HG02938 (cell line): Measurements from ENCODE around the gene AOC1.
"Not testable (repeated sequence)": the region's sequence is repeated elsewhere in the genome, so short reads cannot be mapped to it uniquely, and the experiment has no call there.

Experiments used
- ATAC-seq: cut with Tn5 transposase; IDR thresholded peaks from one replicate; pipeline ENCODE4 v1.9.1; 2021; ENCODE audit warnings: mild to moderate bottlenecking, moderate library complexity; ENCODE audit not compliant: unreplicated experiment

Gene AOC1, protein sequence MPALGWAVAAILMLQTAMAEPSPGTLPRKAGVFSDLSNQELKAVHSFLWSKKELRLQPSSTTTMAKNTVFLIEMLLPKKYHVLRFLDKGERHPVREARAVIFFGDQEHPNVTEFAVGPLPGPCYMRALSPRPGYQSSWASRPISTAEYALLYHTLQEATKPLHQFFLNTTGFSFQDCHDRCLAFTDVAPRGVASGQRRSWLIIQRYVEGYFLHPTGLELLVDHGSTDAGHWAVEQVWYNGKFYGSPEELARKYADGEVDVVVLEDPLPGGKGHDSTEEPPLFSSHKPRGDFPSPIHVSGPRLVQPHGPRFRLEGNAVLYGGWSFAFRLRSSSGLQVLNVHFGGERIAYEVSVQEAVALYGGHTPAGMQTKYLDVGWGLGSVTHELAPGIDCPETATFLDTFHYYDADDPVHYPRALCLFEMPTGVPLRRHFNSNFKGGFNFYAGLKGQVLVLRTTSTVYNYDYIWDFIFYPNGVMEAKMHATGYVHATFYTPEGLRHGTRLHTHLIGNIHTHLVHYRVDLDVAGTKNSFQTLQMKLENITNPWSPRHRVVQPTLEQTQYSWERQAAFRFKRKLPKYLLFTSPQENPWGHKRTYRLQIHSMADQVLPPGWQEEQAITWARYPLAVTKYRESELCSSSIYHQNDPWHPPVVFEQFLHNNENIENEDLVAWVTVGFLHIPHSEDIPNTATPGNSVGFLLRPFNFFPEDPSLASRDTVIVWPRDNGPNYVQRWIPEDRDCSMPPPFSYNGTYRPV

DNA sequence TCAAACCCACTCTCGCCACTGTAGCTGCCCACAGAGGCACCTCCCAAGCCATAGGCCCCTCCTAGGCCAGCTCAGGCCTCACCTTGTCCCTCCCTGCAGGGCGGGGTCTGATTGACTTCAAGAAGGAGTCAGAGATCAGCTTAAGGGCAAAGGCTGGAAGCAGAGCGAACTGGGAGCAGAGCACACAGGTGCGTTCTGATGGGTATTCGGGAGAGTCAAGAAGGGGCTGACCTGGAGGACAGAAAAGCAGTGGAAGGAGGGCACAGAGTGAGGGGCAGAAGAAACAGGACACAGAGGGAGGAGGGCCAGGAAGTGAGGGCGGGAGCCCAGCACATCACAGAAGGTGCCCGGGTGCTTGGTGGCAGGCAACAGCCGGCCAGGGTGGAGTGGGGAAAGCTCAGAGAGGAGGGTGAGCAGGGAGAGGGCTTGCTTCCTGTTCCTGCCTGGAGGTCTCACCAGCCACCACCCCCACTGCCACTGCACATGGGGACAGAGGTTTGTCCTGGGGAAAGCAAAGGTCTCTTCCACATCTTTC is at the start of gene AOC1:
AOC1 (plus strand) TSS at position 147 of the 535 bp plus-strand sequence. CDS start 3,954 bp downstream, outside the sequence.
- no peak for ATAC-seq

DNA sequence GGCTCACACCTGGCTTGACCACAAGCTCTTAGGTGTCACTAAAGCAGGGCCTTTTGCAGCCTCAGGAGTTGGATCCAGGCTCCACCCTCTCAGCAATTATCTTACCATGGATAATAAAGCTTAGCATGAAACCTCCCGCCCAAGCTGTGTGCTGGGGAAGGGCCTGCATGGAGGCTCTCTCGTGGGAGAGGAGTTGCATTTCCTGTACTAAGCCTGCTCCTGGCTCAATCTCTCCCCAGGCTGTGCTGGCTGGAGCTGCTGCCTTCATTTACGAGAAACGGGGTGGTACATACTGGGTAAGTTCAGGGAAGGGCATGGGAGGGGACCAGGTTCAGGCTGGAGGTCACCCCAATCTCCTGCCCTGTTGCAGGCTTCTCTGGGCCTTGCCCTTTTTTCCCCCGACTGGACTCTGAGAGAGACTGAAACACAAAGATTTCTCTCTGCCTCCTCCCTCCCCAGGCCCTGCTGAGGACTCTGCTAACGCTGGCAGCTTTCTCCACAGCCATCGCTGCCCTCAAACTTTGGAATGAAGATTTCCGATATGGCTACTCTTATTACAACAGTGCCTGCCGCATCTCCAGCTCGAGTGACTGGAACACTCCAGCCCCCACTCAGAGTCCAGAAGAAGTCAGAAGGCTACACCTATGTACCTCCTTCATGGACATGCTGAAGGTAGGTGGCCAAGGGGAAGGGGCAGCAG is 49.0 kb upstream of the AOC1 start:
- ATAC-seq = no peak

DNA sequence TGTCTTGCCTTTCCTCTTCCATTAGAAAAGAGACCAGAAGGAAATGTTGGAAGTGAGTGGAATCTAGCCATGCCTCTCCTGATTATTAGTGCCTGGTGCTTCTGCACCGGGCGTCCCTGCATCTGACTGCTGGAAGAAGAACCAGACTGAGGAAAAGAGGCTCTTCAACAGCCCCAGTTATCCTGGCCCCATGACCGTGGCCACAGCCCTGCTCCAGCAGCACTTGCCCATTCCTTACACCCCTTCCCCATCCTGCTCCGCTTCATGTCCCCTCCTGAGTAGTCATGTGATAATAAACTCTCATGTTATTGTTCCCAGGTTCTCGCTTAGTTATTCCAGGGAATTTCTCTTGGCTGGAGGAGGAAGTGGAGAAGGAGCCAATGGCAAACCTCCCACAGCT is 47.5 kb upstream of the AOC1 start:
- no peak for ATAC-seq

DNA sequence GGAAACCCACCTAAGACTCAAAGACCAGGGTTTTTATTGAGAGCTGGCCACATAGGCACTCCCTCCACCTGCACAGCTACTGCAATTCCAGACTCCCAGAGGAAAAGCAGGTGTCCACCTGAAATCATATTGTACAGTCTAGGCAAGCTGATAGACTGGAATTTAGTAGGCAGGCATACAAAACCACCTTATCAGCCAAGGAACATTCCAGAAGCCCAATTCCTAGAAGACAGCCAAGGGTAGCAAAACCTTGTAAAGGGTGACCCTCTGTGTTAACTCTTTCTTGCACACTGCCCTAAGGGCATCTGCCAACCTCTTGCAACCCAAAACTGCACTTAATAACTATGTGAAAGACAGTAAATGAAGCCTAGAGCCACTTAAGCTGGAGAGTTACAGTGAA is 46.5 kb upstream of the AOC1 start:
- ATAC-seq = no peak

DNA sequence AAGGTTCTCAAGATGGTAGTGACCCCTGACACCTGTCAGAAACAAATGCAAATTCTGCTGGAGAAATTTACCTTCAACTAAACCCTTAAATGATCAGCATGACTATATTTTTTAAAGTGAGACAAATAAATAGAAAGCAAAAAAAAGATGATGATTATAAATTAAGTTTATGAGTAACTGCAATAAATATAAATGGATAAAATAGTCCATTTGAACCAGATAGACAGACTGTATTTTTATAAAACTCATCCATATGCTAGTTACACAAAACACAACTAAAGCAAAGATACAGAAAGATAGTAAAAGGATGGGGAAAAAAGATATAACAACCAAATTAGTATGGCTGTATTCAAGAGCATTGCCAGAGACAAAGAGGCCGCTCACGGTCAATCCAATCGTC is 45.9 kb upstream of the AOC1 start:
- ATAC-seq = no peak

DNA sequence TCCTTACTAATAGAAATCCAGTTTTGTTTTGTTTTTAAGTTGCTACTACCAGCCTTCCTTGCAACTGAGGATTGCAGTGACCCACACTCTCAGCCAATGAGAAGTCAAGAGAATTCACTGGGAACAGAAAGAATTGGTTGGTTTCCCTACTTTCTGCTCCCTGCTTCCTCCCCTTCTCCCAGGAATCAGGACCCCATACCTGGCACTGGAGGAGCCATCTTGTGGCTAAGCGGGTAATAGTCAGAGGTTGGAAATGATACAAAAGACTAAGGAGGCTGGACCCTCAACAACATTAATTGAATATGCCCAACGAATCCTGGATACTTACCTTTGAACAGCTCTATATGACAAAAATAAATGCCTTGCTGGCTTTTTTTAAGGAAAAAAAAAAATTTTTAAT is 45.5 kb upstream of the AOC1 start:
- ATAC-seq = no peak

DNA sequence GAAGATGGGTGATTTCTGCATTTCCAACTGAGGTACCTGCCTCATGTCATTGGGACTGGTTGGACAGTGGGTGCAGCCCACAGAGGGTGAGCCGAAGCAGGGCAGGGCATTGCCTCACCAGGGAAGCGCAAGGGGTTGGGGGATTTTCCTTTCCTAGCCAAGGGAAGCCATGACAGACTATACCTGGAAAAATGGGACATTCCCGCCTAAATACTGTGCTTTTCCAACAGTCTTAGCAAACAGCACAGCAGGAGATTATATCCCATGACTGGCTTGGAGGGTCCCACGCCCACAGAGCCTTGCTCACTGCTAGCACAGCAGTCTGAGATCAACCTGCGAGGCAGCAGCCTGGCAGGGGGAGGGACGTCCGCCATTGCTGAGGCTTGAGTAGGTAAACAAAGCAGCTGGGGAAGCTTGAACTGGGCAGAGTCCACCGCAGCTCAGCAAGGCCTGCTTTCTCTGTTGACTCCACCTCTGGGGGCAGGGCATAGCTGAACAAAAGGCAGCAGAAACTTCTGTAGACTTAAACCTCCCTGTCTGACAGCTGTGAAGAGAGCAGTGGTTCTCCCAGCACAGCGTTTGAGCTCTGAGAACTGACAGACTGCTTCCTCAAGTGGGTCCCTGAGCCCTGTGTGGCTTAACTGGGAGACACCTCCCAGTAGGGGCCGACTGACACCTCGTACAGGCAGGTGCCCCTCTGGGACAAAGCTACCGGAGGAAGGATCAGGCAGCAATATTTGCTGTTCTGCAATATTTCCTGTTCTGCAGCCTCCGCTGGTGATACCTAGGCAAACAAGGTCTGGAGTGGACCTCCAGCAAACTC is 44.5 kb upstream of the AOC1 start:
- ATAC-seq = not testable (repeated sequence)

DNA sequence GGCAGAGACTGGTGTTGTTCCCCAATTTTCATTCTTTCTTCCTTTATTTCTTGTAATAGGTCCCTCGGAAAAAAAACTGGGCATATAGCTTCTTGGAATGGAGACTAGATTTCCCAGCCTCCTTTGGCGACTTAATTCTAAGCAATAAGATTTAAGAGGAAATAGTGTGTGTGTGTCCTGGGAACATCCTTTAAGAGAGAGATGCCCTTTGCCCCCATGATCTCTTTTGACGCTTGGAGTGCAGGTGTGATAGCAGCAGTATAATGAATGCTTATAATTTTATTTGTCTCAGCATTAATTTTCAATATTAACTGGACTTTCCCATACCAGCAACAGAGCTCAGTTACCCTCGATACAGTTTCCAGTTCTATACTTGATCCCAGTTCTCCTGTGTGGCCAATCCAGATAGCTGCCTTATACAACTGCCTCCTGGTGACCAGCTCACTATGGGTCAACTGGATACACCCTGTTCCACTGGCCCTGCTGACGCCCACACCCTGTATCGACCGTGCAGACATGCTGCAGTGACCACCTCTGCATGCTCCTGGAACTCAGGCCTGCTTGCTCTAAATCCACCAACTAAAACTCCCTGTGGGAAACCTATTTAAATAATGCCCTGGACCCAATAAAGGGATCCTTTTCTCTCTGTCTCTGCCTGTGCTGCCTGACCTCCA is 37.9 kb upstream of the AOC1 start:
- ATAC-seq = no peak

DNA sequence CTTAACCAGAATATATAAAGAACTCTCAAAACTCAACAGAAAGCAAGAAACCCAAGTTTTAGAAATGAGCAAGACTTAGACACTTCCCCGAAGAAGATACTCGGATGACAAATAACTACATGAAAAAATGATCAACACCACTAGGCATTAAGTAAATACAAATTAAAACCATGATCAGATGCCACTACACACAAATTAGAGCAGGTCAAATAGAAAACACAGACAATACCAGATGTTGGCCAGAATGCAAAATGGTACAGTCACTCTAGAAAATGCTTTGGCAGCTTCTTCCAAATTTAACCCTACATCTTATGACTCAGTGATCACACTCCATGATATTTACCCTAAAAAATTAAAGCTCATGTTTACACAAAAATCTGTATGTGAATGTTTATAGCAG is 33.3 kb upstream of the AOC1 start:
- ATAC-seq = no peak

DNA sequence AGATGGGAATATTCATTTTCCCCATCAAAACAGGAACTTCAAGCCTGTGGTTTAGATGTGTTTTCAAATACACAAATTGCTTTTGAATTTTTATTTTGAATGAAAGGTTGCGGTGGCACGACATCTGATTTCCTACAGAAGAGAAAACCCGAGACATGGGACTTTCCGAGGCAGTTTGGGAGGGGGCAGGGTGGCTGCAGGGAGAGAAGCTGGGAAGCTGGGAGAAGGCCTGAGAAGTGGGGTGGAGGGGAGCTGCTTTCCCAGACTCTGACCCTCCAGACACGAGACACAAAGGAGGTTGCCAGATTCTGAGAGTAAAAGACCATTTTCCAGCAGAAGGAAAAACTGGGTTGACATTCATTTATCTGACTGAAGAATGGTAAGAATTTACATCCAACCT is 32.2 kb upstream of the AOC1 start:
- ATAC-seq = no peak

DNA sequence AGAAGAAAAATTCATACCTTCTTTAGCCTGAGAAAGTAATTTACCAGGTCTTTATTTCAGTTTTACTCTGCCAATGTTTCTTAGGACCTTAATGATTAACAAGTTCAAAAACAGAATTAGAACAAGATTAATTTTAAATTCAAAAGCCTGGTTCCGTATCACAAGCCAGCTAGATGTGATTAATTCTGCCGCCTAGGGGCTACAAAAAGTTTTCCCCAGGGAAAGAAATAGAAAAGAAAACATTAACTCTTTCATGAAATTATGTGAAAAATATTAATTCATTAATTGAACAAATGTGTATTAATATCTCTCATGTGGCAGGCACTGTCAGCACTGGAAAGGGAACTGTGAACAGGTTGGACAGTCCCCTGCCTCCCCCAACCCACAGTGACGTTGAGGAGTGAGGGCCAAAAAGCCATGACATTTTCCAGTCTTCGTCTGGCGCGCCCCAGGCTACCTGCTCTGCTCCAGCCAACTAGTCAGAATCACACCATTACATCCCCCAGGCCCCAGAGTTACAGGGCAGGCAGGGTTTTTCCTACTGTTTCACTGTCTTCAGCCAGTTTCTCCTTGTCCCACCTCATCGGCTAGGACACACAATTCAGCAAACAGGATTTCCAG is 31.6 kb upstream of the AOC1 start:
- no peak for ATAC-seq

DNA sequence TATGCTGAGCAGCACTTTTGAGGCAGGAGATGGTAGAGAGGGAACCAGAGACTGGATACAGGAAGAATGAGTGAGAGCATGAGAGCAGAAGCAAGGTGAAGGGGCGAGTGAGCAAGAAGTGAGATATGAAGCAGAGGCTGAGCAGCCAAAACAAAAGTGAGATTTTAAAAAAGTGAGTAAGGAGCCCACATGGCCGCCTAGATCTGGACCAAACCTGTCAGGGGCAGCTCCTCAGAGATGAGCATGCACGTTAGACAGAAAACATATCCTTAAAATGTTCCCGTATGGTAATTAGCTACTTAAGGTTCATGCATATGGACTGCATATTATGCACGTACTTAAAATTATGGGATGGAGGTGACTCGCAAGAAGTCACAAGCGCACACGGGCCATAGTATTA is 29.3 kb upstream of the AOC1 start:
- ATAC-seq = no peak

DNA sequence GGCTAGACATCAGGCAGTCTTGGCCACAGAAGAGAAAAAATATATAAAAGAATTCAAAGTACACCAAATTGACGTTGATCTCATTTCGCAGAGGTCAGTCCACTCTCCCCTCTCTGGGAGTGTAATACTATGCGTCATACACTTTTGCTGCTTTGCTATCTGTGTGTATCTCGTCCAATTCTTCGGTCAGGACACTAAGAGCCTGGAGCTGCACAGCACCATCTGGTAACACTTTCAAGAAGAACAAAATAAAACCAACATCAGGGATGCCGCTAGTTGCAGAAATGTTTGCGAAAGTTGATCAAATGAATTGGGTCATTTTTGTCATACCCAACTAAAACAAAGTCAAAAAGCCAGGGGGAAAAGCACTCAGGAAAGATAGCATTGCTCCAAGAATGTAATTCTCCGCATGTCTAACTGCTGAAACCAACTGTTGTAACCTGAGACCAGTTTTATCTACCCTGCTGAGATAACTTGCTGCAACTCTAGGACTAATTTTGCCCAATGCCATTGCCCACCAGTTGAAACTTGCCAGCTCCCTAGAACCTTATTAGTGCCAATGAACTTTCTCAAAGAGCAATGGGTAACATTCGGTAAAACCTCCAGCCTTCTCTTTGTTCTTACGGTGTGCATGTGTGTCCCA is 28.7 kb upstream of the AOC1 start:
- ATAC-seq = no peak

DNA sequence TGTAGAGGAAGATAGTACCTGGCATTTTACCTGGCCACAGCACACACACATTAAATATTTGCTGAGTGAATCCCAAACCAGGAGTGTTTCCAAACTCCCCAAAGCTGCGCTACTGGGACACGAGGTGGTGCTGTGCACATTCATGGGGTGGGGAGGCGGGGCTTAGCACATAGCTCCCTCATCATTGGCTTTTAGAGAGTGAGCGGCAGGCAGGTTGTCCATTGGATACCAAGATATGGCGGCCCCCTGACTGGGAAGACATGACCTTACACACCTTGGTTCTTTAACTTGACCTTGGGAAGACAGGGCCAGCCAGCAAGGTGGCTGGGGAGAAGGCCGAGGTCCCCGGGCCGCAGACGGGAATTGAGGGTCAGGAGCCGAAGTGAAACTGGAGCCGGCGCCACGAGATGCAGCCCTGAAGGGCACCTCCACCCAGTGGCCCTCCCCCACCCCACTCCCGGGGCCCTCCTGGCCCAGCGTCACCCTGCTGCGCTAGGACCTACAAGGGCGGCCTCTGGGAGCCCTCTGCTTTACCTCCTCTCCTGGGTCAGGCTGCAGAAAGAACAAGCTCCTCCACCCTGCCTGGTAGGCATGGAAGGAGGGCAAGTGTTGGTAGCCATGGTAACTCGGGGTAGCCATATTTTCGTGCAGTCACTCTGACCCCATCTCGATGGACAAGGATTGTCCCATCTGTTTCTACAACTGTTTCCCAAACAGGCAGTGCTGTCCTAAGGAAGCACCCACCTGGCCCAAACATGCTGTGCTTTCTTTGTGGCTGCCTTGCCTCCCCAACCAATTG is 27.7 kb upstream of the AOC1 start:
- no peak for ATAC-seq

DNA sequence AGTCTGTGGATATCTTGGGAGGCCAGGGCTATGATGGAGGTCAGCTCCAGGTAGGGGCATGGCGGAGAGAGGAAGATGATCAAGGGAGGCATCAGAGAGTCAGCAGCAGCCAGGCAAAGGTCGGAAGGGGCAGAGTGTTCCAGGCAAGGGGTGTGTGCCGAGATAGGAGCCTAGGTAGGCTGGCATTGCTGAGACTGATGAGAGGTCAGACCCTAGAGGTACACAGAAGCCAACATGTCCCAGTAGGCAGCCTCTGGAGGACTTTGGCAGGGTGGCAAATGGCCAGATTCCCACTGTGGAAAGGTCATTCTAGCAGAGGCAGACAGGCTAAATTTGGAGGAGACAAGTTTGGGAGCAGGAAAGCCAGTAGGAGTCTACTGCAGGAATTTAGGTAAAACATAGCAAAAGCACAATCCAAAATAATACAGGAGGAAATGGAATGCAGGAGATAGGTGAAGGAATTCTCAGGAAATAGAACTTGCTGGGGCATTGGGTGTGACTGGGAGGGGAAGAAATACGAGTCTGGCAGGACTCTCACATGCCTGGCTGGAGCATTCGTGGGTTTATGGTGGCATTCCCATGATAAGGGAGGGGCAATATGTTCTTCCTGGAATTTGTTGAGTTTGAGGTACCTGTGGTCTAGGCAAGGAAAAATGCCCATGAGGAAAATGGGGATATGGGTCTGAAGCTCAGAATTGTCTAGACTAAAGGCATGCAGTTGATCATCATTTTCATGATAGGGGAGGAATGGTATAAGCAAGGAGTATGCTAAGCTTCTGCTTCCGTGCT is 26.1 kb upstream of the AOC1 start:
- ATAC-seq = no peak

DNA sequence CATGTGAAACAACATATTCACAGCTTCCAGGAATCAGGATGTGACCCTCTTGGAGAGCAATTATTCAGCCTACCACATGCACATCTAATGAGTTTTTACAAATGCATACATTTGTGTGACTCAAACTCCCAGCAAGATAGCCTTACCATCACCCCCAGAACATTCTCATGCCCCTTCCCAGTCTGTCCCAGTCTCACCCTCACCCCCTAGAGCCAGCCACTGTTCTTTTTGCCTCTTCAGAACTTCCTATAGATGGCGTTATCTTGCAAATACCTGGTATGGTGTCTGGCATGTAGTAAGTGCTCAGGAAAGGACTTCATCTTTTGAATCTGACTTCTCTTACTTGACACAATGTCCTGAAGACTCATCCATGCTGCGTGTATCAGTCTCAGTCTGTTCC is 23.9 kb upstream of the AOC1 start:
- no peak for ATAC-seq

DNA sequence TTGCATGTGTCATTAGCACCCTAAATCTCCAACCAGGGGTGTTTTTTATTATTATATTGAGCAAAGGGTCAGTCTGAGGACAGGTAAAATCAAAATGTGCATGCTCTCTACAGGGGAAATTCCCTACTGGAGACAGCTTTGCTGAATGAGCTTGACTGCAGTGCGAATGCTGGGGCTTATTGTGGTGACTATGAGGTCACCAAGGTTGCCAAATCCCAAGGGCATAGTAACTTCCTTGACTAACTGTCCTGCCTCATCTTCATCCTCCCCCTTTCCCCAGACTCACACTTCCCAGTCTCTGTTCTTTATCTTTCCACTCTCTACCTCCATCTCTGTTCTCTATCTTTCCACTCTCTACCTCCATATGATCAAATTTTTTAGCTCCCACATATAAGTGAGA is 22.9 kb upstream of the AOC1 start:
- ATAC-seq = no peak

DNA sequence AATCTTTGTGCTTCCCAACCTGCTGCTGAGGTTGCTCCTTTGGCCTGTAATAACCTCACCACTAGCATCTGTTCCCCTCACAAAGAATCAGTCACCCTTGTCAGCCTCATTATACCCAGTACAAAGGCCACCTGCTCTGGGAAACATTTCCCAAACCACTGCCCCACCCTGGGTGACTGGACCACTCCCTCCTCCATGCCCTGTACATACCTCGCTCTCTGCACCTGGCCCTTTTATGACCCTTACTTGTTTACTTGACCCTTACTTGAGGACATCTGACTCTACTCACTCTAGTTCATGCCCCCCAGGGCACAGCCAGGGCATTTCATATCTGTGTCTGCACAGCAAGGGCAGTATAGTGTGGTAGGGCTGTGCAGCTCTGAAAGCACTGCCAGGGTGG is 21.4 kb upstream of the AOC1 start:
- no peak for ATAC-seq
